SK-N-SH (cell line): ENCODE results near the gene PHGDH. TPM values are rescaled to one million over a fixed set of nuclear protein-coding genes. Genes with fewer than 3 reads are reported as not detected.

ENCODE experiments used
- CTCF ChIA-PET: fragments of 300-600, 350-600 bp; formaldehyde crosslinking; extraction: SDS; loops from one replicate; lab custom pipeline; 2021; lab: Yijun Ruan, JAX
- POLR2A ChIA-PET: fragments of 350-600 bp; sonication (Branson Sonifier 250); formaldehyde crosslinking; extraction: SDS; loops from one replicate; lab custom pipeline; 2020; ENCODE audit warnings: antibody characterized with exemption, inconsistent platforms; lab: Yijun Ruan, JAX
- DNase-seq: peaks from one replicate; pipeline ENCODE4 v3.0.0; 2012
- H2AFZ ChIP-seq: fragments of 200-600 bp; sonication (generic); 2 replicates; pipeline ENCODE4 v1.8.1; 2016; ENCODE audit warnings: antibody characterized with exemption, mild to moderate bottlenecking, low read depth
- H3F3A ChIP-seq: fragments of 200-600 bp; sonication (generic); replicated peaks from 2 replicates; pipeline ENCODE3; 2016; ENCODE audit warnings: antibody characterized with exemption, mild to moderate bottlenecking; ENCODE audit not compliant: insufficient read depth
- H3K27ac ChIP-seq, 2 experiments: fragments of 200-500 bp in 1 of 2; fragments of 200-600 bp in 1 of 2; sonication (Bioruptor generic) in 1 of 2; sonication (generic), shearing (Covaris generic) in 1 of 2; 2 replicates each; pipeline versions ENCODE4 v1.5.1 to v1.6.1; 2014 to 2016; ENCODE audit warnings: low read depth in 2 of 2, inconsistent platforms in 1 of 2, low read length in 1 of 2, mild to moderate bottlenecking in 1 of 2, mixed read lengths in 1 of 2
- H3K27me3 ChIP-seq: fragments of 200-600 bp; sonication (generic), shearing (Covaris generic); 2 replicates; pipeline ENCODE4 v1.6.1; 2016; ENCODE audit warnings: mixed run types; ENCODE audit not compliant: insufficient read depth
- H3K36me3 ChIP-seq, 2 experiments: fragments of 200-500 bp in 1 of 2; fragments of 200-600 bp in 1 of 2; sonication (Bioruptor generic) in 1 of 2; sonication (generic) in 1 of 2; replicated peaks in 1 of 2; 2 replicates each; pipeline versions ENCODE3 to v1.5.1; 2014 to 2016; ENCODE audit warnings: low read length in 1 of 2, mild to moderate bottlenecking in 1 of 2; ENCODE audit not compliant: insufficient read depth in 2 of 2, control insufficient read depth in 1 of 2
- H3K4me1 ChIP-seq, 2 experiments: fragments of 200-500 bp in 1 of 2; fragments of 200-600 bp in 1 of 2; sonication (Bioruptor generic) in 1 of 2; sonication (generic), shearing (Covaris generic) in 1 of 2; 2 replicates each; pipeline versions ENCODE4 v1.5.1 to v1.6.1; 2014 to 2016; ENCODE audit warnings: low read depth in 1 of 2, low read length in 1 of 2, mixed run types in 1 of 2; ENCODE audit not compliant: insufficient read depth in 2 of 2, control insufficient read depth in 1 of 2
- H3K4me2 ChIP-seq: fragments of 200-600 bp; sonication (generic), shearing (Covaris generic); 2 replicates; pipeline ENCODE4 v1.6.1; 2017; ENCODE audit warnings: mixed run types
- H3K4me3 ChIP-seq, 2 experiments: fragments of 200-500 bp in 1 of 2; fragments of 200-600 bp in 1 of 2; sonication (Bioruptor generic) in 1 of 2; sonication (generic), shearing (Covaris generic) in 1 of 2; 2 replicates each; pipeline versions ENCODE4 v1.5.1 to v1.8.1; 2014 to 2016; ENCODE audit warnings: low read depth in 2 of 2, inconsistent platforms in 1 of 2, low read length in 1 of 2, mild to moderate bottlenecking in 1 of 2, mixed read lengths in 1 of 2, moderate library complexity in 1 of 2
- H3K79me2 ChIP-seq: fragments of 200-600 bp; sonication (generic); 2 replicates; pipeline ENCODE4 v1.8.1; 2017; ENCODE audit warnings: mild to moderate bottlenecking; ENCODE audit not compliant: insufficient read depth
- H3K9ac ChIP-seq: fragments of 200-600 bp; sonication (generic); 2 replicates; pipeline ENCODE4 v1.6.1; 2017; ENCODE audit warnings: mixed run types
- H3K9me2 ChIP-seq: fragments of 200-600 bp; sonication (generic); 2 replicates; pipeline ENCODE4 v1.6.1; 2017; ENCODE audit warnings: mixed run types
- H3K9me3 ChIP-seq: fragments of 200-600 bp; sonication (generic); 2 replicates; pipeline ENCODE4 v1.6.1; 2017; ENCODE audit warnings: mixed run types, mild to moderate bottlenecking, moderate library complexity
- H4K20me1 ChIP-seq: fragments of 200-600 bp; sonication (generic); 2 replicates; pipeline ENCODE4 v1.6.1; 2017; ENCODE audit warnings: mild to moderate bottlenecking, mixed run types; ENCODE audit not compliant: insufficient read depth
- CHD2 ChIP-seq: fragments of 150-350 bp; IDR thresholded peaks from 2 replicates; pipeline ENCODE4 v1.6.1; 2018; ENCODE audit warnings: low read length; ENCODE audit not compliant: partially characterized antibody
- CTCF ChIP-seq: fragments of 200-600 bp; sonication (generic); IDR thresholded peaks from 2 replicates; pipeline ENCODE4 v1.6.1; 2017; ENCODE audit warnings: antibody characterized with exemption, mild to moderate bottlenecking, moderate library complexity
- ELF1 ChIP-seq: IDR thresholded peaks from 2 replicates; pipeline ENCODE4 v1.4.0; 2012
- EP300 ChIP-seq, 2 experiments: IDR thresholded peaks; 2 replicates each; pipeline versions ENCODE4 v1.4.0 to v1.6.1; 2012; ENCODE audit warnings: borderline replicate concordance in 1 of 2, low read depth in 1 of 2, low read length in 1 of 2
- EZH2phosphoT487 ChIP-seq: fragments of 200-600 bp; sonication (generic); IDR thresholded peaks from 2 replicates; pipeline ENCODE4 v1.6.1; 2017; ENCODE audit warnings: low read depth, mixed run types, mild to moderate bottlenecking, antibody characterized with exemption, moderate library complexity, borderline replicate concordance
- FOXJ3 ChIP-seq: sonication (generic); formaldehyde crosslinking; IDR thresholded peaks from 2 replicates; pipeline ENCODE4 v1.5.1; 2020; ENCODE audit warnings: mild to moderate bottlenecking, missing genetic modification reagents
- FOXM1 ChIP-seq: IDR thresholded peaks from 2 replicates; pipeline ENCODE4 v1.4.0; 2012; ENCODE audit warnings: low read depth, mild to moderate bottlenecking
- JUND ChIP-seq: IDR thresholded peaks from 2 replicates; pipeline ENCODE4 v1.4.0; 2012
- MAX ChIP-seq: IDR thresholded peaks from 2 replicates; pipeline ENCODE4 v1.4.0; 2012; ENCODE audit warnings: low read depth
- MEF2A ChIP-seq: IDR thresholded peaks from 2 replicates; pipeline ENCODE4 v1.4.0; 2012; ENCODE audit warnings: low read depth, borderline replicate concordance
- MXI1 ChIP-seq: IDR thresholded peaks from 2 replicates; pipeline ENCODE4 v1.6.1; 2012; ENCODE audit warnings: mild to moderate bottlenecking, low read depth, low read length, improper control_type of control experiment
- NRF1 ChIP-seq: IDR thresholded peaks from 2 replicates; pipeline ENCODE4 v1.6.1; 2012; ENCODE audit warnings: low read depth, mild to moderate bottlenecking, low read length
- RCOR1 ChIP-seq: fragments of 150-350 bp; IDR thresholded peaks from 2 replicates; pipeline ENCODE4 v1.6.1; 2017; ENCODE audit warnings: antibody characterized with exemption, low read length
- REST ChIP-seq: IDR thresholded peaks from 2 replicates; pipeline ENCODE4 v1.6.1; 2012; ENCODE audit warnings: mild to moderate bottlenecking, low read depth, low read length, moderate library complexity
- RFX5 ChIP-seq: IDR thresholded peaks from 2 replicates; pipeline ENCODE4 v1.6.1; 2012; ENCODE audit warnings: mild to moderate bottlenecking, improper control_type of control experiment, low read length
- SIN3A ChIP-seq: IDR thresholded peaks from 2 replicates; pipeline ENCODE4 v1.6.1; 2012; ENCODE audit warnings: low read depth, mild to moderate bottlenecking, low read length, moderate library complexity, borderline replicate concordance
- TCF12 ChIP-seq: IDR thresholded peaks from 2 replicates; pipeline ENCODE4 v1.4.0; 2012
- USF1 ChIP-seq: IDR thresholded peaks from 2 replicates; pipeline ENCODE4 v1.4.0; 2012; ENCODE audit warnings: low read depth, borderline replicate concordance
- USF2 ChIP-seq: fragments of 150-350 bp; IDR thresholded peaks from 2 replicates; pipeline ENCODE4 v1.6.1; 2017; ENCODE audit warnings: antibody characterized with exemption, low read length, low read depth, borderline replicate concordance
- ZBTB33 ChIP-seq: IDR thresholded peaks from 2 replicates; pipeline ENCODE4 v1.4.0; 2012; ENCODE audit warnings: low read depth, borderline replicate concordance
- WGBS: methylation state at CpG from one replicate; pipeline ENCODE4 v1.1.6; 2017; ENCODE audit warnings: low lambda C conversion rate; 5-methylcytosine and 5-hydroxymethylcytosine counted together
- polyA plus RNA-seq, 3 experiments: library from polyadenylated mRNA; depleted of rRNA; stranded (reverse); fragments of >200 nt; gene quantifications; 2 replicates each; pipeline ENCODE4 v1.2.3, GENCODE V29; 2012

Gene PHGDH
- polyA plus RNA-seq, 1 of the 3 experiments (the other 2 are of a cell fraction), result 30.2 TPM

- H3K4me1 ChIP-seq, result peaks cover 0 to 4% of the 10 kb centered on the region in 2 experiments; a peak in 1 of 4 replicates
- DNase-seq, result no peak
- POLR2A ChIA-PET, result no interaction called here
- H3K9me3 ChIP-seq, result no peaks in the 10 kb centered on the region
- H3F3A ChIP-seq, result no peaks in the 10 kb centered on the region
- H2AFZ ChIP-seq, result no peak overlapping the region
- H3K9me2 ChIP-seq, result no peaks in the 10 kb centered on the region
- CTCF ChIA-PET, result interaction anchor here (1.0 kb wide), 1 partner anchor 110 kb away, joined by 3 read pairs; no protein-coding TSS in a partner anchor
- 97% methylated on average over 5 of the region's 5 CpGs for WGBS
- no peak overlapping the region for H3K27ac ChIP-seq
- peaks cover 9 to 53% of the 10 kb centered on the region in 2 experiments for H3K36me3 ChIP-seq
- H3K27me3 ChIP-seq, result no peaks in the 10 kb centered on the region
- no peak overlapping the region for H3K9ac ChIP-seq
- no peak overlapping the region for H3K4me3 ChIP-seq
- TF ChIP-seq MEF2A, result no peak
- TF ChIP-seq RFX5, result no peak
- TF ChIP-seq USF1, result no peak
- TF ChIP-seq EP300 (IDR thresholded peaks at IDR 0.05; ENCODE audit: borderline replicate concordance in 1 of 2, low read depth in 1 of 2, low read length in 1 of 2), result no peak
- TF ChIP-seq MAX, result no peak
- TF ChIP-seq EZH2phosphoT487, result no peak
- no peak for TF ChIP-seq REST
- TF ChIP-seq MXI1, result no peak
- TF ChIP-seq RCOR1, result no peak
- no peak for TF ChIP-seq ZBTB33
- no peak for TF ChIP-seq CHD2
- TF ChIP-seq NRF1, result no peak
- TF ChIP-seq USF2, result no peak
- no peak for TF ChIP-seq JUND
- TF ChIP-seq TCF12, result no peak
- TF ChIP-seq SIN3A, result no peak
- TF ChIP-seq FOXM1, result no peak
- no peak for TF ChIP-seq ELF1
- no peak for TF ChIP-seq CTCF
- no peak for TF ChIP-seq FOXJ3
- H4K20me1 ChIP-seq, result peaks cover 16% of the 10 kb centered on the region; the same call in 1 of the 2 replicates
- H3K4me2 ChIP-seq, result no peak overlapping the region
- H3K79me2 ChIP-seq, result peaks cover 19% of the 10 kb centered on the region
Observed at GRCh38 chr1:119721896-119722295, 10.2 kb downstream of the PHGDH start.
